Neural cell (in vitro differentiated cells): ENCODE data around the gene WNT7B. TPM values are rescaled to one million over a fixed set of nuclear protein-coding genes. Genes with fewer than 3 reads are reported as not detected.

ENCODE experiments used
- H2AFZ ChIP-seq: fragments of 200-600, 300-800 bp; sonication (generic), shearing (Covaris generic); 2 replicates; pipeline ENCODE4 v1.6.0; 2014; ENCODE audit warnings: low read depth, mild to moderate bottlenecking, antibody characterized with exemption, low read length, moderate library complexity
- H3F3A ChIP-seq: fragments of 200-600 bp; shearing (Covaris generic); 2 replicates; pipeline ENCODE4 v1.6.1; 2016; ENCODE audit warnings: mild to moderate bottlenecking, moderate library complexity, mixed read lengths, antibody characterized with exemption, low read length; ENCODE audit not compliant: insufficient read depth, poor library complexity, severe bottlenecking
- H3K27ac ChIP-seq: fragments of 200-600, 300-800 bp; sonication (generic), shearing (Covaris generic); 2 replicates; pipeline ENCODE4 v1.5.1; 2014; ENCODE audit warnings: mild to moderate bottlenecking, low read length, moderate library complexity
- H3K27me3 ChIP-seq: fragments of 300-800, 200-600 bp; sonication (generic), shearing (Covaris generic); 2 replicates; pipeline ENCODE4 v1.6.0; 2014; ENCODE audit warnings: mild to moderate bottlenecking, low read depth, low read length, moderate library complexity; ENCODE audit not compliant: insufficient read depth
- H3K36me3 ChIP-seq: fragments of 300-800, 200-600 bp; sonication (generic), shearing (Covaris generic); 2 replicates; pipeline ENCODE4 v1.5.1; 2014; ENCODE audit warnings: mild to moderate bottlenecking, antibody characterized with exemption, low read length, moderate library complexity; ENCODE audit not compliant: insufficient read depth
- H3K4me2 ChIP-seq: fragments of 300-800, 200-600 bp; sonication (generic), shearing (Covaris generic); 2 replicates; pipeline ENCODE4 v1.6.0; 2014; ENCODE audit warnings: mild to moderate bottlenecking, low read length
- H3K4me3 ChIP-seq: fragments of 300-800, 200-600 bp; sonication (generic), shearing (Covaris generic); 2 replicates; pipeline ENCODE4 v1.5.1; 2014; ENCODE audit warnings: mild to moderate bottlenecking, low read length, moderate library complexity
- H3K79me2 ChIP-seq: fragments of 200-600 bp; shearing (Covaris generic); replicated peaks from 2 replicates; pipeline ENCODE4 v1.6.0; 2014; ENCODE audit warnings: mild to moderate bottlenecking, low read length, moderate library complexity; ENCODE audit not compliant: insufficient read depth
- H3K9ac ChIP-seq: fragments of 300-800, 200-600 bp; sonication (generic), shearing (Covaris generic); 2 replicates; pipeline ENCODE4 v1.6.1; 2016; ENCODE audit warnings: mild to moderate bottlenecking, low read length, mixed read lengths
- H3K9me2 ChIP-seq: fragments of 200-600 bp; shearing (Covaris generic); 2 replicates; pipeline ENCODE4 v1.6.1; 2016; ENCODE audit warnings: mild to moderate bottlenecking, low read length, mixed read lengths; ENCODE audit not compliant: insufficient read depth
- H3K9me3 ChIP-seq: fragments of 200-600, 300-800 bp; sonication (generic), shearing (Covaris generic); 2 replicates; pipeline ENCODE4 v1.6.1; 2016; ENCODE audit warnings: mild to moderate bottlenecking, mixed run types, low read length, moderate library complexity, mixed read lengths
- H4K20me1 ChIP-seq: fragments of 200-600 bp; shearing (Covaris generic); 2 replicates; pipeline ENCODE4 v1.6.1; 2016; ENCODE audit warnings: mild to moderate bottlenecking, mixed run types; ENCODE audit not compliant: insufficient read depth
- EP300 ChIP-seq: fragments of 450-650 bp; conservative IDR thresholded peaks from 2 replicates; pipeline ENCODE4 v1.6.1; 2014; ENCODE audit warnings: antibody characterized with exemption, mild to moderate bottlenecking, moderate library complexity; ENCODE audit not compliant: poor library complexity, severe bottlenecking
- EZH2 ChIP-seq: fragments of 200-600, 300-800 bp; shearing (Covaris generic), sonication (generic); IDR thresholded peaks from 2 replicates; pipeline ENCODE4 v1.6.1; 2014; ENCODE audit warnings: antibody characterized with exemption, low read length, borderline replicate concordance, mild to moderate bottlenecking; ENCODE audit not compliant: insufficient read depth, poor library complexity, severe bottlenecking
- MXI1 ChIP-seq: fragments of 450-650 bp; conservative IDR thresholded peaks from 2 replicates; pipeline ENCODE4 v1.6.1; 2014; ENCODE audit warnings: antibody characterized with exemption, mild to moderate bottlenecking; ENCODE audit not compliant: poor library complexity, severe bottlenecking
- POLR2AphosphoS5 ChIP-seq: IDR thresholded peaks from 2 replicates; pipeline ENCODE4 v1.6.1; 2012
- RAD21 ChIP-seq: fragments of 450-650 bp; conservative IDR thresholded peaks from 2 replicates; pipeline ENCODE4 v1.6.1; 2014; ENCODE audit warnings: antibody characterized with exemption, mild to moderate bottlenecking, moderate library complexity
- SMC3 ChIP-seq: fragments of 450-650 bp; conservative IDR thresholded peaks from 2 replicates; pipeline ENCODE4 v1.6.1; 2014; ENCODE audit warnings: antibody characterized with exemption, mild to moderate bottlenecking, moderate library complexity; ENCODE audit not compliant: poor library complexity
- TAF1 ChIP-seq: IDR thresholded peaks from 2 replicates; pipeline ENCODE4 v1.6.1; 2012; ENCODE audit warnings: low read depth
- polyA plus RNA-seq: library from polyadenylated mRNA; depleted of rRNA; stranded (reverse); fragments of >200 nt; gene quantifications from 2 replicates; pipeline ENCODE4 v1.2.3, GENCODE V29; 2014
- TF ChIP-seq, protein P1 (sequence below): IDR thresholded peaks from 2 replicates; pipeline ENCODE4 v1.6.1; 2012; ENCODE audit warnings: borderline replicate concordance
- TF ChIP-seq, protein P2 (sequence below): fragments of 450-650 bp; IDR thresholded peaks from 2 replicates; pipeline ENCODE4 v1.5.1; 2014; ENCODE audit warnings: antibody characterized with exemption, mild to moderate bottlenecking, moderate library complexity; ENCODE audit not compliant: poor library complexity, severe bottlenecking

Gene WNT7B
- polyA plus RNA-seq, 1 donor from 2014 or later: 0.16 TPM

GRCh38 chr22:46012881-46013281 is 35.9 kb upstream of the WNT7B start:
- H3K9ac ChIP-seq: no peak overlapping the region
- no peaks in the 10 kb centered on the region for H3K9me2 ChIP-seq
- no peaks in the 10 kb centered on the region for H4K20me1 ChIP-seq
- H3F3A ChIP-seq: no peaks in the 10 kb centered on the region
- H3K27ac ChIP-seq: no peak overlapping the region
- no peak overlapping the region for H2AFZ ChIP-seq
- H3K36me3 ChIP-seq: no peaks in the 10 kb centered on the region
- H3K79me2 ChIP-seq: no peaks in the 10 kb centered on the region
- no peak overlapping the region for H3K4me2 ChIP-seq
- H3K27me3 ChIP-seq: peaks cover 29% of the 10 kb centered on the region
- TF ChIP-seq POLR2AphosphoS5 (no peak), EZH2 (no peak), MXI1 (no peak), TAF1 (no peak), RAD21 (no peak), SMC3 (no peak), EP300 (no peak)
- TF ChIP-seq, protein P1, sequence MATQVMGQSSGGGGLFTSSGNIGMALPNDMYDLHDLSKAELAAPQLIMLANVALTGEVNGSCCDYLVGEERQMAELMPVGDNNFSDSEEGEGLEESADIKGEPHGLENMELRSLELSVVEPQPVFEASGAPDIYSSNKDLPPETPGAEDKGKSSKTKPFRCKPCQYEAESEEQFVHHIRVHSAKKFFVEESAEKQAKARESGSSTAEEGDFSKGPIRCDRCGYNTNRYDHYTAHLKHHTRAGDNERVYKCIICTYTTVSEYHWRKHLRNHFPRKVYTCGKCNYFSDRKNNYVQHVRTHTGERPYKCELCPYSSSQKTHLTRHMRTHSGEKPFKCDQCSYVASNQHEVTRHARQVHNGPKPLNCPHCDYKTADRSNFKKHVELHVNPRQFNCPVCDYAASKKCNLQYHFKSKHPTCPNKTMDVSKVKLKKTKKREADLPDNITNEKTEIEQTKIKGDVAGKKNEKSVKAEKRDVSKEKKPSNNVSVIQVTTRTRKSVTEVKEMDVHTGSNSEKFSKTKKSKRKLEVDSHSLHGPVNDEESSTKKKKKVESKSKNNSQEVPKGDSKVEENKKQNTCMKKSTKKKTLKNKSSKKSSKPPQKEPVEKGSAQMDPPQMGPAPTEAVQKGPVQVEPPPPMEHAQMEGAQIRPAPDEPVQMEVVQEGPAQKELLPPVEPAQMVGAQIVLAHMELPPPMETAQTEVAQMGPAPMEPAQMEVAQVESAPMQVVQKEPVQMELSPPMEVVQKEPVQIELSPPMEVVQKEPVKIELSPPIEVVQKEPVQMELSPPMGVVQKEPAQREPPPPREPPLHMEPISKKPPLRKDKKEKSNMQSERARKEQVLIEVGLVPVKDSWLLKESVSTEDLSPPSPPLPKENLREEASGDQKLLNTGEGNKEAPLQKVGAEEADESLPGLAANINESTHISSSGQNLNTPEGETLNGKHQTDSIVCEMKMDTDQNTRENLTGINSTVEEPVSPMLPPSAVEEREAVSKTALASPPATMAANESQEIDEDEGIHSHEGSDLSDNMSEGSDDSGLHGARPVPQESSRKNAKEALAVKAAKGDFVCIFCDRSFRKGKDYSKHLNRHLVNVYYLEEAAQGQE: no peak
- TF ChIP-seq, protein P2, sequence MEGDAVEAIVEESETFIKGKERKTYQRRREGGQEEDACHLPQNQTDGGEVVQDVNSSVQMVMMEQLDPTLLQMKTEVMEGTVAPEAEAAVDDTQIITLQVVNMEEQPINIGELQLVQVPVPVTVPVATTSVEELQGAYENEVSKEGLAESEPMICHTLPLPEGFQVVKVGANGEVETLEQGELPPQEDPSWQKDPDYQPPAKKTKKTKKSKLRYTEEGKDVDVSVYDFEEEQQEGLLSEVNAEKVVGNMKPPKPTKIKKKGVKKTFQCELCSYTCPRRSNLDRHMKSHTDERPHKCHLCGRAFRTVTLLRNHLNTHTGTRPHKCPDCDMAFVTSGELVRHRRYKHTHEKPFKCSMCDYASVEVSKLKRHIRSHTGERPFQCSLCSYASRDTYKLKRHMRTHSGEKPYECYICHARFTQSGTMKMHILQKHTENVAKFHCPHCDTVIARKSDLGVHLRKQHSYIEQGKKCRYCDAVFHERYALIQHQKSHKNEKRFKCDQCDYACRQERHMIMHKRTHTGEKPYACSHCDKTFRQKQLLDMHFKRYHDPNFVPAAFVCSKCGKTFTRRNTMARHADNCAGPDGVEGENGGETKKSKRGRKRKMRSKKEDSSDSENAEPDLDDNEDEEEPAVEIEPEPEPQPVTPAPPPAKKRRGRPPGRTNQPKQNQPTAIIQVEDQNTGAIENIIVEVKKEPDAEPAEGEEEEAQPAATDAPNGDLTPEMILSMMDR: no peak
- no peak overlapping the region for H3K4me3 ChIP-seq
- peaks cover 8% of the 10 kb centered on the region for H3K9me3 ChIP-seq

DNA sequence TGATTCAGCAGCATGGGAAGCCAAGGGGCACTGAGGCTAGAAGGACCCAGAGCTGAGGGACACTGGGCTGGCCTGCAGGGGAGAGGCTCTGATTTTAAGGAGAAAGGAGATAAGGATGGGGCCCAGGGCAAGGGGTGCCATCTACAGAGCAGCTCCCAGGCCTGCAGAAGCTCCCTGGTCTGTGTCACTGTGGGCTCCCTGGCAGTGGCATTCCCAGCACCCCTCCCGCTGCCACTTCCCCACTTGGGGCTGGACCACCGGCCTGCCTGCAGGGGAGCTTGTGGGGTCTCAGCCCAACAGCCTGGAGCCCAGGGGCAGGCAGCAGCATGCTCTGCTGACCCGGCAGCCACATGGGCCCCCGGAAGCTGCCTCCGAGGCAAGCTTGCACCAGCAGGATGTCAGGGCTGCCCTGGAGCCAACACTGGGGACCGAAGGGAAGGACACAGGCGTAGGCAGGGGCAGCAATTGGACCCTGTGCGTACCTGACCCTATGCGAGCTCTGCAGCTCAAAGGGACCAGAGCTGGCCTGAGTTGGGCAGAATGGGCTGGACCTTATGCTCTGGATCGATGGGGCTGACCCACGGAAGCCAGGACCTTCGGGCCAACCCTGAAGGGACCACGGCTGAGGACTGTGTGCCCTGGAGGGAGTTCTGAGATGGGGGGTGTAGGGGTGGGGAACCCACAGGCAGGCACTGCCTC is 35.4 kb upstream of the WNT7B start:
- H3K79me2 ChIP-seq: no peaks in the 10 kb centered on the region
- H4K20me1 ChIP-seq: no peaks in the 10 kb centered on the region
- no peak overlapping the region for H2AFZ ChIP-seq
- peaks cover 29% of the 10 kb centered on the region for H3K27me3 ChIP-seq
- no peaks in the 10 kb centered on the region for H3F3A ChIP-seq
- no peak overlapping the region for H3K9ac ChIP-seq
- no peaks in the 10 kb centered on the region for H3K9me2 ChIP-seq
- TF ChIP-seq EP300: no peak
- TF ChIP-seq, protein P1: no peak
- no peak for TF ChIP-seq TAF1
- no peak for TF ChIP-seq RAD21
- TF ChIP-seq EZH2: no peak
- TF ChIP-seq MXI1: no peak
- TF ChIP-seq POLR2AphosphoS5: no peak
- TF ChIP-seq SMC3: no peak
- TF ChIP-seq, protein P2: no peak
- H3K36me3 ChIP-seq: no peaks in the 10 kb centered on the region
- H3K9me3 ChIP-seq: peaks cover 8% of the 10 kb centered on the region
- H3K27ac ChIP-seq: no peak overlapping the region
- no peak overlapping the region for H3K4me3 ChIP-seq
- no peak overlapping the region for H3K4me2 ChIP-seq
